GM21515 (cell line): ENCODE data around the gene PTPRN2.

Source experiments
- ATAC-seq: cut with Tn5 transposase; IDR thresholded peaks from one replicate; pipeline ENCODE4 v1.9.1; 2021; ENCODE audit not compliant: unreplicated experiment

PTPRN2 gene

GRCh38 chr7:157865351-157866165 lies 722.1 kb downstream of the PTPRN2 start:
- ATAC-seq, result no peak

- ATAC-seq, result no peak
Observed at GRCh38 chr7:157864911-157865310, 722.7 kb downstream of the PTPRN2 start.

- no peak for ATAC-seq
Observed at GRCh38 chr7:157863906-157864810, 723.5 kb downstream of the PTPRN2 start.

GRCh38 chr7:157863176-157863575 lies 724.4 kb downstream of the PTPRN2 start:
- ATAC-seq, result no peak

- ATAC-seq, result no peak
Observed at GRCh38 chr7:157862731-157863130, 724.9 kb downstream of the PTPRN2 start.

- no peak for ATAC-seq
Observed at GRCh38 chr7:157861551-157861950, 726.1 kb downstream of the PTPRN2 start.

GRCh38 chr7:157861031-157861491 lies 726.6 kb downstream of the PTPRN2 start:
- no peak for ATAC-seq

GRCh38 chr7:157860406-157860805 lies 727.2 kb downstream of the PTPRN2 start:
- no peak for ATAC-seq

- ATAC-seq, result no peak
Observed at GRCh38 chr7:157859915-157860314, 727.7 kb downstream of the PTPRN2 start.

- ATAC-seq, result no peak
Observed at GRCh38 chr7:157857578-157858075, 730.0 kb downstream of the PTPRN2 start.

- ATAC-seq, result no peak
Observed at GRCh38 chr7:157856873-157857577, 730.6 kb downstream of the PTPRN2 start.

GRCh38 chr7:157855452-157856213 lies 732.0 kb downstream of the PTPRN2 start:
- no peak for ATAC-seq

GRCh38 chr7:157855016-157855415 lies 732.6 kb downstream of the PTPRN2 start:
- no peak for ATAC-seq

- ATAC-seq, result no peak
Observed at GRCh38 chr7:157854066-157854891, 733.3 kb downstream of the PTPRN2 start.

- ATAC-seq, result no peak
Observed at GRCh38 chr7:157853789-157854065, 733.9 kb downstream of the PTPRN2 start.

GRCh38 chr7:157853076-157853788 lies 734.4 kb downstream of the PTPRN2 start:
- ATAC-seq, result no peak

- no peak for ATAC-seq
Observed at GRCh38 chr7:157851501-157852067, 736.0 kb downstream of the PTPRN2 start.
